Breast epithelium (tissue), 3 donors: ENCODE measurements around the gene SH3BP5.

Experiments
- POLR2A ChIP-seq: fragments of 450-650 bp; IDR thresholded peaks from one replicate; pipeline ENCODE4 v1.6.1; 2016; ENCODE audit warnings: antibody characterized with exemption, mild to moderate bottlenecking, moderate library complexity
- POLR2AphosphoS5 ChIP-seq, 3 donors: sonication (generic); formaldehyde crosslinking; IDR thresholded peaks; one replicate each; pipeline ENCODE4 v1.6.1; 2017; ENCODE audit warnings: antibody characterized with exemption in 3 of 3
- TF ChIP-seq, protein P1 (sequence below), 3 donors: fragments of 450-650 bp; IDR thresholded peaks; one replicate each; pipeline ENCODE4 v1.5.1; 2016 to 2017; ENCODE audit warnings: antibody characterized with exemption in 3 of 3, mild to moderate bottlenecking in 3 of 3, moderate library complexity in 3 of 3

DNA sequence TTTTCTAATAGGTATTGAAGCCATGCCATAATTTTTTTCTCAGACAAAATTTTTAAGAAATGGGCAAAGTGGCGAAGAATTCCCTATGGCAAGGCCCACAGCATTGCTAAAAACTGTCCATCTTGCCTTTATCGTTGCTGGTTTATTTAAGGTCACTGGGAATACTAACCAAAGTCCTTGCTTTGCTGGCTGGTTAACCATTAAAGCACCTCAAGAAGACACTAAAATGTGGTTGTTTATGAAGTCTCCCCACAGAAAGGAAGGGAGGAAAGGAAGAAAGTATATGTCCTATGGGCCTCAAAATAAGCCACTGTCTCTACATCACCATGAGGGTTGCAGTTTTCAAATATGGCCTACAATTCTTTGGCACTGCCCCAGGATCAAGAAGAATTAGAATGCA lies 13.2 kb downstream of the SH3BP5 start:
- TF ChIP-seq, protein P1, sequence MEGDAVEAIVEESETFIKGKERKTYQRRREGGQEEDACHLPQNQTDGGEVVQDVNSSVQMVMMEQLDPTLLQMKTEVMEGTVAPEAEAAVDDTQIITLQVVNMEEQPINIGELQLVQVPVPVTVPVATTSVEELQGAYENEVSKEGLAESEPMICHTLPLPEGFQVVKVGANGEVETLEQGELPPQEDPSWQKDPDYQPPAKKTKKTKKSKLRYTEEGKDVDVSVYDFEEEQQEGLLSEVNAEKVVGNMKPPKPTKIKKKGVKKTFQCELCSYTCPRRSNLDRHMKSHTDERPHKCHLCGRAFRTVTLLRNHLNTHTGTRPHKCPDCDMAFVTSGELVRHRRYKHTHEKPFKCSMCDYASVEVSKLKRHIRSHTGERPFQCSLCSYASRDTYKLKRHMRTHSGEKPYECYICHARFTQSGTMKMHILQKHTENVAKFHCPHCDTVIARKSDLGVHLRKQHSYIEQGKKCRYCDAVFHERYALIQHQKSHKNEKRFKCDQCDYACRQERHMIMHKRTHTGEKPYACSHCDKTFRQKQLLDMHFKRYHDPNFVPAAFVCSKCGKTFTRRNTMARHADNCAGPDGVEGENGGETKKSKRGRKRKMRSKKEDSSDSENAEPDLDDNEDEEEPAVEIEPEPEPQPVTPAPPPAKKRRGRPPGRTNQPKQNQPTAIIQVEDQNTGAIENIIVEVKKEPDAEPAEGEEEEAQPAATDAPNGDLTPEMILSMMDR (IDR thresholded peaks at IDR 0.05) = no peak
- no peak for TF ChIP-seq POLR2AphosphoS5 (IDR thresholded peaks at IDR 0.05)
- TF ChIP-seq POLR2A = no peak
